ENCODE data around the gene NOP14. TPM values are rescaled to one million over a fixed set of nuclear protein-coding genes. Genes with fewer than 3 reads are reported as not detected.
"Not testable (repeated sequence)": the region's sequence is repeated elsewhere in the genome, so short reads cannot be mapped to it uniquely, and the experiment has no call there.

Gene NOP14
- total RNA-seq, 1 experiment from 2014 or later: 13.0 TPM

DNA sequence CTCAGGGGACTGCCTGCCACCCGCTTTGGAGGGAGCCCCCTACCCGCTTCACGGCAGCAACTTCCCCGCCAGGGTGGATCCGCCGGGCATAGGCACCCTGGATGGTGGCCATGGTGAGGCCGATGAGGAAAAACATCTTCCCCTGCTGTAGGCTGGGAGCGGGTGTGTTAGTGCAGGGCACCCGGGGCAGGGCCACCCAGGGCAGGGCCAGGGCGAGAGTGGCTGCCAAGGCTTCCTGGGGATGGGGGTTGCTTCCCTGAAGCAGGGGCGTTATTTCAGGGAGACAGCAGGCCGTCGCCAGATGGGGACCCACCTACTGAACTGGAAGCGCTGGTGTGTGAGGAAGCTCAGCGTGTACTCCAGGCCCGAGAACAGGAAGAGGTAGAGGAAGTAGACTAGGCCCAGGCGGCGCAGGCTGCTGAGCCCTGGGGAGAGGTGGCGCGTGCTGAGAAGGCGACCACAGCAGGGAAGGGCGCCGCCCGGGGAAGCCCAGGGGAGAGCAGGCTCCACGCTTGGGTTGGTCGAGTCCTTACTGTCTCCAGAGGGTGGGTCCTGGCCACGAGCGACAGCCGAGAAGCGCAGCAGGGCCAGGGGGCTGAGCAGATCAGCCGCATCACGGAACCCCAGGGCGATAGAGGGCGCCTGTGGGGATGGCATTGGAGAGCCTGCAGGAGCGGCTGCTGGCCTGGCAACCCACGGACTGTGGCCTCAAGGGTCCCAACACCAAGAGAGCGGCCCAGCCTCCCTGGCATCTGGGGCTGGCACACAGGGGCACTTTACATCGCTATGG, 31.5 kb downstream of the NOP14 start:
- DNase-seq (ENCODE audit: low read depth): no peak

DNA sequence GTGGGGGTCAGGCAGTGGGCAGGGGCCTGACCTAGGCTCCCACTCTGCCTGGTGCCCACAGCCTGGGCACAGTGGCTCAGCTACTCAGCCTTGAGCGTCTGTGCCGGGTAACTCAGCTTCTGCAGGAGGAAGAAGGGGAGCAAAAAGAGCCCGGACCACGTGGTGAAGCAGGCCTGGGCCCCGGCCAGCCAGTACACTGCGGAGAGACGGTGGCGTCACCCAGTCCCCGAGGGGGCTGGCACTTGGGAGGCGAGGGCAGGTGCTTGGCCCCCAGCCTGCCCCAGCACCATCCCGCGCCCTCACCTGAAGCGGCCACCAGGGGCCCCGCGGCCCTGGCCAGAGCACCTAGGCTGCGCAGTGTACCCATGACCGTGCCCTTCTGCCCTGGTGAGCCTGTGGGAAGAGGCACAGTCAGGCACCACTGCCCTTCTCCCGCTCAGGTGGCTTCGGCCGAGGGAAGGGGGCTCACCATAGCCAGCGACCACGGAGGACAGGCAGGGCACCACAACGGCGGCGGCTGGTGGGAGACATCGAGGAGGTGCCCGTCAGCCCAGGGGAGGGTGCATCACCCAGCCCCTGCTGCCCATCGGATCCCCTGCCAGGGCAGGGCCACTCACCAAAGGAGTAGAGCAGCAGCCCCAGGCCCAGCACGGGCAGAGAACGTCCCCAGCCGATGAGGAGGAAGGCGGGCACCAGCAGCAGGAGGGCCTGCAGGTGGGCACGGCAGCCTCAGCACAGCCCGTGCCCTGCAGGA, 32.3 kb downstream of the NOP14 start:
- DNase-seq (ENCODE audit: low read depth): no peak

DNA sequence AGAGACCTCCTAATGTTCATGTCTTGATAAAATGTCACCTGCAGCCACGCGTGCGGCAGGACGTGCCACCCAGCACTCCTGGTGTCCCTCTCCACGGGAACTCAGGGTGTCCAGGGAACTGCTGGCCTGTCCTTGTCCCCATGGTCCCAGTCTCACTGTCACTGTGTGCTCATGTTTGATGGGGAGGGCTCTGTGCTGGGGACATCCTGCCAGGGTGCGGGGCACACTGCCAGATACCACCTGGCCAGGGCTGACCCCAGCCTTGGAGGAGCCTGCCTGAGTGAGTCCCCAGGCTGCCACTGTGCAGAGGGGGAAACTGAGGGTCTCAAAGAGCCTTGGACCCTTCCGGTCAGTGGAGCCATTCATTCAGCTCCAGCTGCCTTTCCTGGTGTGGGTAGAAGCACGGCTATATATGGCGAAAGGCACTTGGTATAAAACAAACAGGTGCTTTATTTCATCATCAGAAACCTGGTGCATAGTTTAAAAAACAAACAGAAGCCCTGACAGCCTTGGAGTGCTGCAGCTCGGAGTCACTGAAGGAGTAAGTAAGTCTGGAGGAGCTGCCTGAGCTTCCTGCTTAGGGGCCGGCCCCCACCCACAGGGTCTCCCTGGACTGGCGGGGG, 33.0 kb downstream of the NOP14 start:
- DNase-seq (ENCODE audit: low read depth): no peak

DNA sequence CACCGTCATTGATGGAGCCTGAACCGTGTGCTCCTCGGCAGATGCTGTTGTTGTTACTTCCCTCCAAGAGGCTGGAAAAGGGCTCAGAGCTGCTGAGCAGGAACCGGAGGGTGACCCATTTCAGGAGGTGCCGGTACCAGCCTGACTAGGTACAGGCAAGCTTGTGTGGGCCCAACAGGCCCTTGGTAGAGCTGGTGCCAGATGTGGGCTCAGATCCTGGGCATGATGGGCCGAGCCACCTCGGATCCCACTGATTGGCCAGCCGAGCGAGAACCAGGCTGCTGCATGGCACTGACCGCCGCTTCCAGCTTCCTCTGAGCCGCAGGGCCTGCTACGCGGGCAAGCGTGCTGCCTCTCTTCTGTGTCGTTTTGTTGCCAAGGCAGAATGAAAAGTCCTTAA, 33.7 kb downstream of the NOP14 start:
- DNase-seq (ENCODE audit: low read depth): no peak

DNA sequence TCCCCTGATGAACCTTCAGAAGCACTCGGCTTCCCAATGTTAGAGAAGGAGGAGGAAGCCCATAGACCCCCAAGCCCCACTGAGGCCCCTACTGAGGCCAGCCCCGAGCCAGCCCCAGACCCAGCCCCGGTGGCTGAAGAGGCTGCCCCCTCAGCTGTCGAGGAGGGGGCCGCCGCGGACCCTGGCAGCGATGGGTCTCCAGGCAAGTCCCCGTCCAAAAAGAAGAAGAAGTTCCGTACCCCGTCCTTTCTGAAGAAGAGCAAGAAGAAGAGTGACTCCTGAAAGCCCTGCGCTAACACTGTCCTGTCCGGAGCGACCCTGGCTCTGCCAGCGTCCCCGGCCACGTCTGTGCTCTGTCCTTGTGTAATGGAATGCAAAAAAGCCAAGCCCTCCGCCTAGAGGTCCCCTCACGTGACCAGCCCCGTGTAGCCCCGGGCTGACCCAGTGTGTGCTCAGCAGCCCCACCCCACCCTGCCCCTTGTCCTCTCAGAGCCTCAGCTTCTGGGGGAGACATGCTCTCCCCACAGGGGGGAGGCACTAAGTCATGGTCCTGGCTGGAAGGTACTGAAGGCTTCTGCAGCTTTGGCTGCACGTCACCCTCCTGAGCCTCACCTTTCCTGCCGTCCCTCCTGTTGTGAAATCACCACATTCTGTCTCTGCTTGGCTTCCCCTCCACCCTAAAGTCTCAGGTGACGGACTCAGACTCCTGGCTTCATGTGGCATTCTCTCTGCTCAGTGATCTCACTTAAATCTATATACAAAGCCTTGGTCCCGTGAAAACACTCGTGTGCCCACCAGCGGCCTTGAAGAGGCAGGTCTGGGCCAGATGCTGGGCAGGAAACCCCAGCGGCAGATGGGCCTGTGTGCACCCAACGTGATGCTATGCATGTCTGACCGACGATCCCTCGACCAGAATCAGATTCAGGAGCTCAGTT, 34.7 kb downstream of the NOP14 start:
- no peak for DNase-seq (ENCODE audit: low read depth)

DNA sequence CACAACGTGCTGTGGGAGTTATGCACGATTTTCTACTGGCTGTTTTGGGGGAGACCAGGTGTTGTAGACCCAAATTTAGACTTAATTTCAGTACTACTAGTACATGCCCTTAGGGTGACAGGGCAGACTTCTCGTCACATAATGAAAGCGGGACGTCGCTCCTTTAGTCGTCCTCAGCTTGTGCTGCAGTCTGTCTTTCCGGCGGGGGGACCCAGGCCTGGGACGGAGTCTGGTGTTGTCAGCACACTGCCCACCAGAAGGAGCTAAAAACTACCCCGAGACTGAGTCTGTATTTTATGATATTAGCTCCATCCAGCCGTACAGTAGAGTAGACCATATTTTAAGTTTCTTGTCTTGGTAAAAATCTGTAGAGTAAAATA, 35.5 kb downstream of the NOP14 start:
- no peak for DNase-seq (ENCODE audit: low read depth)

DNA sequence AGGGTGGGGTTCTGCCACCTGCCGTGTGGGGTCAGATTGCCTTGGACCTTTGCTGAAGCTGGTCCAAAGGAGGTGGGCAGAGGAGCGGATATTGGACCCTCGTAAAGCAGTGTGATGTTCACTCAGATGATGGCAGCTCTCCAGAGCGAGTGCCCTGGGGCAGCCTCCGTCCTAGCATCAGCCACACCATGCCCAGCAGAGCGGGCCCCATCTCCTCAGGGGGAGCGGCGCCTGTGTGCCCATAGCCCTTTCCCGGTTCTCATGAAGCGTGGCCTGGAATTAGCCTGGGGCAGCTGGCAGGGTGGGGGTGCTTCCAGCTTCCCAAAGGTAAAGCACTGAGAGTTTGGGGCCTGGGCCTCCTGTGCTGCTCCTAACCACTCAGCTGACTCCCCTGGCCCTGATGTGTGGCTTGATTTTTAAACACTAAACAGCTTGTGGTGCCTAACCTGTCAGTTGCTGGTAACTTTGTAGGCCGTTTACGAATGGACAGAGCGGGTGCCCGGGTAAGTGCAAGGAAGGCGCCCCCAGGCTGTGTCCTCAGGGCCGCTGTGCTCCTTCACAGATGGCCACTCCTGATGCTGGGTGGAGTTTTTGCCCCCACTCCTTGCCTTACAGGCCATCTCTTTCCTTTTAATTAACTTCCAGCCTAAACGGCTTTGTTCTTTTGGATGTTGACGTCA, 36.0 kb downstream of the NOP14 start:
- DNase-seq (ENCODE audit: low read depth): no peak

DNA sequence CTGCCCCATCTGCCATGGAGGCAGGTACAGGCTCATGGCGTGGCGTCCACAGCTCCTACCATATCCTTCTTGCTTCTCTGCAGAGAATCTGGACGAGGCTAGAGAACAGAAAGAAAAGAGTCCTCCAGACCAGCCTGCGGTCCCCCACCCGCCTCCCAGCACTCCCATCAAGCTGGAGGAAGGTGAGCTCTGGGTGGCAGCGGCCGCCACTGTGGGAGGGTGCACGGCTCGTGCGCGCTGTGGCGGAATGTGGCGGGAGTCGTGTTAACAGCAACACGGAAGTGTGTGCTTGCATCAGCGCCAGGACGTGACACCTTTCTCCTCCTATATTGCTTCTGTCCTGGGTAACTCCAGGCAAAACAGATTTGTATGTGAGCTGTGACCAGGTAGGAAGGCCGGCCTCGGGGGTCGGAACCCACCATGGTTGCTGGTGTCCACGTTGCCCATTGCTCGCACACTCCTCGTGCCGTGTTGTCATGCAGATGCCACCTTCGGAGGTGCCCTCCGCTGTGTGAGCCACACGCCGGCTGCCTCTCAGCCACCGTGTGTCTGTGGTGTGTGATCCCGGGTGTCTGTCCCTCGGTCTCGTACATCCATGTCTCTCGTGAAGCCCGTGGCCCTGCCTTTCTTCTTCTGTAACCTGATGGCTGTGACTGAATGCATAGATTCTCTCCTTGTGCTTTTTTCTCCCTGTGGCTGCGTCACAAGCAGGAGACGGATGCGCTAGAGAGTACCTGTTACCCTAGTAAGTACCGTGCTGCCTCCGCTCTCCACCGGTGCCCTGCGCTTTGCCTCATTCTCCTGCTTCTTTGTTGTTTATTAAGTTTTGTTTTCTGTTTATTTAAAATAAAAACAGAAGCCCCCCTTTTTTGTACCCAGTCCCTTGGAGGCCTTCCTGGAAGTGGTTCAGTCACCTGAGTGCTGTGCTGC, 37.0 kb downstream of the NOP14 start:
- DNase-seq (ENCODE audit: low read depth): no peak

DNA sequence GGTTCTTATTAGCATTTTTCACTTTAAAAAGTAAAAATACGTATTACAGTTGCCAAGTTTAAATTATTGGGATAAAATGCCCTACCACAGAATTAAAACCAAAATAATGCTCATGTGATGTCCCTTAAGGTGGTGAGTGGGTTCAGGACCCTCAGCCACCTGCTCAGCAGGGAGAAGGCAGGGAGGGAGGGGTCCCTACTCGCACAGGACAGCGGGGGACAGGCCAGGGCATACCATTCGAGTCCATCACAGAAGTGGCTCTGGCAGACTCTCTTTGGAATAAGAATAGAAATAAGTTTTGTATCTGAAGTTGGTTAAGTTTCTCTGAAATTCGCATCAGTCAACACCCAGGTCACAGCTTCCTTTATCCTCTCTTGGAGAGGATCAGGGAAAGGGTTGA, 37.7 kb downstream of the NOP14 start:
- no peak for DNase-seq (ENCODE audit: low read depth)

DNA sequence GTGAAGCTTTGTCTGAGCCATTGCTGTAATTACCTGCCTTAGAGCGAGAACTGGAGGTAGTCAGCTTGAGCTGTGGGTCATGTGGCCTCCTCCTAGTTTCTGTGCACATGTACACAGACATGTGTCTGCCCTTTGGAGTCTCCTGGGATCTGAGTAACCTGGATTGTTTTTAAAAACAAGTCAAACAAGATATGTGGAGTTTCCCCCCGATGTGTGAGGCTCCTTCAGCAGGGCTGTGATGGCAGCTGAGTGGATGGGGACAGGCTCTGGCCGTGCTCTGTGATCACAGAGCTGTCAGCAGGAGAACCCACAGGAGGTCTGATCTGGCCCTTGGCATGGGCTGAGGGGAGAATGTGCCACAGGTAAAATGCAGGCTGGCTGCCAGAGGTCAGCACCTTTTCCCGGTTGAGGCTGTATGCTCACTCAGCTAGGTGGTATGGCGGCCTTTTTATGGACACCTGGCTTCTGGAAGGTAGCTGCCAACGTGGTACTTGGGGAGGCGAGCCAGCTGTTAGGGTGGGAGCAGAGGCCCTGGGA, 38.4 kb downstream of the NOP14 start:
- no peak for DNase-seq (ENCODE audit: low read depth)

DNA sequence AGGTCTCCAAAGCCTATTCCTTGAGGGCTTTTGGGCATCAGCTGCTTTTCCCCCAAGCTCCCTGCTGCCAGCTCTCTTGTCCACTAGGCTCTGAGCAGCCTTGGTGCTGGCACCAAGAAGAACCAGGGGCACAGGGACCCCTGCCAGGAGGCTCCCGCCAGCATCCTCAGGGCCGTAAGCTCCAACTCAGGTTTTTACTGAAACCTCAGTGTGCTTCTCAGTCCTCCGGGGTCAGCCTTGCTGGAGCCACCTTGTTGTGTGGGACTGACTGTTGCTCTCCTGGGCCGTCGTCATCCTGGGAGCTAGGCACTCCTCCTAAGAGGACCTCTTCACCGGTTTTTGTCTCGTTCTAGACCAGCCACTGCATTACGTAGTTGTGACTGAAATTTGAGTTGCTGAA, 38.9 kb downstream of the NOP14 start:
- no peak for DNase-seq (ENCODE audit: low read depth)

DNA sequence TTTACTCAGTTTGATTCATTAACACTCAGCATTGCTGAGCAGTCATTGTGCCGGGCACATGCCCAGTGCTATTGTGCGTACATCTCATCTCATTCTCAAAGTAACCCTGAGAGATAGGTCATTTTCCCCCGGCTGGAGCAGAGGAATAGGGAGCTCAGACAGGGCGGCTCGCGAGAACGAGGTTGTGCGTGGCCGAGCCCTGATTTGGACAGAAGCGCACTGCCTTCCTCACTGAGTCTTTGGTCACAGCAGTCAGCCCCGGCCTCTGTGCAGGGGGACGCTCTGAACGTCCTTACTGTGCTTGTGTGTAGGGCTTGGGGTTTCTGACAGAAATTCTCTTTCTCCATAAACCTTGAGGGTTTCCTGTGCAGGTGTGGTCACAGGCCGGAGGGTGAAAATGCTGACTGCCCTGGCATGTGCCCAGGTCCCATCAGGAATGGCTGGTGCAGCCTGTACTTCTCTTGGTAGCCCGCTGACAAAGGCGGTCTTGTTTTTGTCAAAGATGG, 39.5 kb downstream of the NOP14 start:
- DNase-seq (ENCODE audit: low read depth): no peak

DNA sequence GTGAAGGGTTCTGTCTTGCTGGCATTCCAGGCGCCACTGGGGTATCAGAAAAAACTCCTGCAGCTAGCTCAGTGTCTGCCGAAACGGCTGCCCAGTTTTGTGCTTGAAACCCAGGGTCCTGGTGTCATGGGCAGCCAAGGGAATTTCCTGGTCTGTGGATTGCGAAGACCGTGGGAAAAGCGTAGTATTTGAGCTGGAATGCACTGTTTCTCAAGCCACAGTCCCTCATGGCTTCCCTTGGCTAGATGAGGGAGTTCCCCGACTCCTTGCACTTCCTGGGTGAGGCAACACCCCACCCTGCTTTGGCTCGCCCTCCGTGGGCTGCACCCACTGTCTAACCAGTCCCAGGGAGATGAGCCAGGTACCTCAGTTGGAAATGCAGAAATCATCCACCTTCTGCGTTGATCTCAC, 40.1 kb downstream of the NOP14 start:
- no peak for DNase-seq (ENCODE audit: low read depth)

DNA sequence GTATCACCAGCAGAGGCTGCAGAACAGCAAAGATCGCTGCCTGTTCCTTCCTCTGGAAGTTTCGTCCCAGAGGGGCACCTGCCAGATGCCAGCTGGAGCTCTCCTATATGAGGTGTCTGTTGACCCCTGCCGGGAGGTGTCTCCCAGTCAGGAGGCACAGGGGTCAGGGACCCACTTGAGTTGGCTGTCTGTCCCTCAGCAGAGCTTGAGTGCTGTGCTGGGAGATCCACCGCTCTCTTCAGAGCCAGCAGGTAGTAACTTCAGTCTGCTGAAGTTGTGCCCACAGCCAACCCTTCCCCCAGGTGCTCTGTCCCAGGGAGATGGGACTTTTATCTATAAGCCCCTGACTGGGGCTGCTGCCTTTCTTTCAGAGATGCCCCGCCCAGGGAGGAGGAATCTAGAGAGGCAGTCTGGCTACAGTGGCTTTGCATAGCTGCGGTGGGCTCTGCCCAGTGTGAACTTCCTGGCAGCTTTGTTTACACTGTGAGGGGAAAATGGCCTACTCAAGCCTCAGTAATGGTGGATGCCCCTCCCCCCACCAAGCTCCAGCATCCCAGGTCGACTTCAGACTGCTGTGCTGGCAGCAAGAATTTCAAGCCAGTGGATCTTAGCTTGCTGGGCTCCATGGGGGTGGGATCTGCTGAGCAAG, 40.6 kb downstream of the NOP14 start:
- DNase-seq (ENCODE audit: low read depth): not testable (repeated sequence)

DNA sequence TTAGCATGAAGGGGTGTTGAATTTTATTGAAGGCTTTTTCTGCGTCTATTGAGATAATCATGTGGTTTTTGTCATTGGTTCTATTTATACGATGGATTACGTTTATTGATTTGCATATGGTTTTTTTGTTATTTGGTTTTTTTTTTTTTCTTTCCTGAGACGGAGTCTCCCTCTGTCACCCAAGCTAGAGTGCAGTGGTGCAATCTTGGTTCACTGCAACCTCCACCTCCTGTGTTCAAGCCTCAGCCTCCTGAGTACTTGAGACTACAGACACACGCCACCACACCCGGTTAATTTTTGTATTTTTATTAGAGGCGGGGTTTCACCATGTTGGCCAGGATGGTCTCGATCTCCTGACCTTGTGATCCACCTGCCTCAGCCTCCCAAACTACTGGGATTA, 44.5 kb downstream of the NOP14 start:
- DNase-seq (ENCODE audit: low read depth): not testable (repeated sequence)

DNA sequence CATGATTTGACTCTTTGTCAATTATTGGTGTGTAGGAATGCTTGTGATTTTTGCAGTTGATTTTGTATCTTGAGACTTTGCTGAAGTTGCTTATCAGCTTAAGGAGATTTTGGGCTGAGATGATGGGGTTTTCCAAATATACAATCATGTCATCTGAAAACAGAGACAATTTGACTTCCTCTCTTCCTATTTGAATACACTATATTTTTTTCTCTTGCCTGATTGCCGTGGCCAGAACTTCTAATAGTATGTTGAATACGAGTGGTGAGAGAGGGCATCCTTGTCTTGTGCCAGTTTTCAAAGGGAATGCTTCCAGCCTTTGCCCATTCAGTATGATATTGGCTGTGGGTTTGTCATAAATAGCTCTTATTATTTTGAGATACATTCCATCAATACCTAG, 44.9 kb downstream of the NOP14 start:
- DNase-seq (ENCODE audit: low read depth): not testable (repeated sequence)

DNA sequence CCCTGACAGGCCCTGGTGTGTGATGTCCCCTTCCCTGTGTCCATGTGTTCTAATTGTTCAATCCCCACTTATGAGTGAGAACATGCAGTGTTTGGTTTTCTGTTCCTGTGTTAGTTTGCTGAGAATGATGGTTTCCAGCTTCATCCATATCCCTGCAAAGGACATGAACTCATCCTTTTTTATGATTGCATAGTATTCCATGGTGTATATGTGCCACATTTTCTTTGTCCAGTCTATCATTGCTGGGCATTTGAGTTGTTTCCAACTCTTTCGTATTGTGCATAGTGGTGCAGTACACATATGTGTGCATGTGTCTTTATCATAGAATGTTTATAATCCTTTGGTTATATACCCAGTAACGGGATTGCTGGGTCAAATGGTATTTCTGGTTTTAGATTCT, 46.5 kb downstream of the NOP14 start:
- DNase-seq (ENCODE audit: low read depth): not testable (repeated sequence)

DNA sequence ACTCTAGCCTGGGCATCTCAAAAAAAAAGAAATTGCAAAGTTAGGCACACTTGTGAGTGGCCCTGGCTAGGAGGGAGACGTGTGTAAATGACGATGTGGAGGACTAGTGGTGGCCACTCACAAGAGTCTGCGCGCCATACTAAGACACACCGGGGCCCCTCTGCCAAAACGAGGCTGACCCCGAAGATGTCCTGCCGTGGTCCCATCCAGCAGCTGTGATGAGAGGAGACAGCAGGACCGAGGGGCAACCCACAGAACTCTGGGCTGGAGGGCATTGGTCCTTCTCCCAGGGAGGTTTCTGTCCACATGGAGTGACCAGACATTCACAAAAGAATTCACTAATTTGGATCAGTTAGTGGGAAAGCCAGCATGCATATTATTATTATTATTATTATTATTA, 47.4 kb downstream of the NOP14 start:
- no peak for DNase-seq (ENCODE audit: low read depth)
